Osteocyte (in vitro differentiated cells): ENCODE data around the gene CMIP. TPM values are rescaled to one million over a fixed set of nuclear protein-coding genes. Genes with fewer than 3 reads are reported as not detected.

ENCODE experiments used
- DNase-seq: peaks from one replicate; pipeline ENCODE4 v3.0.0; 2021; ENCODE audit warnings: mixed read lengths; ENCODE audit not compliant: unreplicated experiment; ENCODE audit errors: extremely low spot score
- H3K27ac Mint-ChIP-seq: one replicate; pipeline ENCODE4 v1.8.0; 2021; ENCODE audit warnings: mild to moderate bottlenecking, mixed read lengths; ENCODE audit not compliant: unreplicated experiment
- H3K27me3 Mint-ChIP-seq: one replicate; pipeline ENCODE4 v1.8.0; 2021; ENCODE audit warnings: mixed read lengths; ENCODE audit not compliant: unreplicated experiment
- H3K36me3 Mint-ChIP-seq: one replicate; pipeline ENCODE4 v1.8.0; 2021; ENCODE audit warnings: mixed read lengths; ENCODE audit not compliant: unreplicated experiment
- H3K4me1 Mint-ChIP-seq: one replicate; pipeline ENCODE4 v1.8.0; 2021; ENCODE audit warnings: mixed read lengths; ENCODE audit not compliant: unreplicated experiment
- H3K4me3 Mint-ChIP-seq: one replicate; pipeline ENCODE4 v1.8.0; 2021; ENCODE audit warnings: mild to moderate bottlenecking, moderate library complexity, mixed read lengths; ENCODE audit not compliant: unreplicated experiment
- H3K9me3 Mint-ChIP-seq: one replicate; pipeline ENCODE4 v1.8.0; 2021; ENCODE audit warnings: mixed read lengths; ENCODE audit not compliant: unreplicated experiment
- total RNA-seq: library from RNA; stranded (reverse); gene quantifications from 2 replicates; pipeline ENCODE4 v1.2.1, GENCODE V29; 2021
- TF ChIP-seq, protein P1 (sequence below): fragments of 200-600 bp; sonication (generic); IDR thresholded peaks from 2 replicates; pipeline ENCODE4 v1.5.0; 2021; ENCODE audit warnings: antibody characterized with exemption, mild to moderate bottlenecking, moderate library complexity

Gene CMIP
- total RNA-seq, 1 donor from 2014 or later, result 38.0 TPM

DNA sequence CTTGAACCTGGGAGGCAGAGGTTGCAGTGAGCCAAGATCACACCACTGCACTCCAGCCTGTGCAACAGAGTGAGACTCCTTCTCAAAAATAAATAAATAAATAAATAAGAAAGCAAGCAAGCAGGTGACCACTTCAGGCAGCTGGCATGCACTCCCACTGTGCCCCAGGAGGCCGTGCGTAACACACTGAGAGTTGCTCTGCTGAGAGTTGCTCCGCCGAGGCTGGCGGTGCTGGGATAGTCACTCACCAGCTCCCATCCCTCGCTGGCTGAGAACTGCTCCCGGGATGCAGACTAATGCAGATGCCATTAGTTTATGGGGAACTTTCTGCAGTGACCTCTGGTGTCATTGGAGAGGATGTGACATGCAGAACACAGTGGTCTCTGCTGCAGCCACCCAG lies 228.8 kb downstream of the CMIP start:
- Mint-ChIP-seq H3K27me3 (no peaks in the 10 kb centered on the region), H3K36me3 (peaks cover 24% of the 10 kb centered on the region), H3K4me3 (no peak overlapping the region), H3K4me1 (no peaks in the 10 kb centered on the region), H3K9me3 (no peaks in the 10 kb centered on the region), H3K27ac (no peak overlapping the region)
- TF ChIP-seq, protein P1, sequence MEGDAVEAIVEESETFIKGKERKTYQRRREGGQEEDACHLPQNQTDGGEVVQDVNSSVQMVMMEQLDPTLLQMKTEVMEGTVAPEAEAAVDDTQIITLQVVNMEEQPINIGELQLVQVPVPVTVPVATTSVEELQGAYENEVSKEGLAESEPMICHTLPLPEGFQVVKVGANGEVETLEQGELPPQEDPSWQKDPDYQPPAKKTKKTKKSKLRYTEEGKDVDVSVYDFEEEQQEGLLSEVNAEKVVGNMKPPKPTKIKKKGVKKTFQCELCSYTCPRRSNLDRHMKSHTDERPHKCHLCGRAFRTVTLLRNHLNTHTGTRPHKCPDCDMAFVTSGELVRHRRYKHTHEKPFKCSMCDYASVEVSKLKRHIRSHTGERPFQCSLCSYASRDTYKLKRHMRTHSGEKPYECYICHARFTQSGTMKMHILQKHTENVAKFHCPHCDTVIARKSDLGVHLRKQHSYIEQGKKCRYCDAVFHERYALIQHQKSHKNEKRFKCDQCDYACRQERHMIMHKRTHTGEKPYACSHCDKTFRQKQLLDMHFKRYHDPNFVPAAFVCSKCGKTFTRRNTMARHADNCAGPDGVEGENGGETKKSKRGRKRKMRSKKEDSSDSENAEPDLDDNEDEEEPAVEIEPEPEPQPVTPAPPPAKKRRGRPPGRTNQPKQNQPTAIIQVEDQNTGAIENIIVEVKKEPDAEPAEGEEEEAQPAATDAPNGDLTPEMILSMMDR, result no peak
- no peak for DNase-seq

DNA sequence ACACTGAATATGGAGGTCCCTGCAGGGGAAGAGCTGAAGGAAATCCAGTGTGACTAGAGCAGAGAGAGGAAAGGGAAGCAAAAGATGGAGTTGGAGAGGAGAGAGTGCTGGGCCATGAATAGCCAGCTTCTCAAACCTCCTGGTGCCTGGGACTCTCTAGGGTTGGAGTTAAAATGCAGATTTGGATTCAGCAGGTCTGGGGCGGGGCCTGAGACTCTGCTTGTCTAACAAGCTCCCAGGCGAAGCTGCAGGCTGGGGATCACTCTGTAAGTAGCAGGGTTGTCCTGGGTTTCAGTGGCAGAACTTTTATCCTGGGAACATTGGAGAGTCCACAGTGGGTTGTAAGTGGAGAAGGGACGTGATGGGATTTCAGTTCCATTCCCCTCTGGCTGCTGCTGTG lies 231.1 kb downstream of the CMIP start:
- no peak overlapping the region for H3K4me3 Mint-ChIP-seq
- H3K27me3 Mint-ChIP-seq, result no peaks in the 10 kb centered on the region
- no peaks in the 10 kb centered on the region for H3K9me3 Mint-ChIP-seq
- no peak for DNase-seq
- TF ChIP-seq, protein P1, result no peak
- H3K27ac Mint-ChIP-seq, result no peak overlapping the region
- H3K36me3 Mint-ChIP-seq, result peaks cover 19% of the 10 kb centered on the region
- no peaks in the 10 kb centered on the region for H3K4me1 Mint-ChIP-seq

DNA sequence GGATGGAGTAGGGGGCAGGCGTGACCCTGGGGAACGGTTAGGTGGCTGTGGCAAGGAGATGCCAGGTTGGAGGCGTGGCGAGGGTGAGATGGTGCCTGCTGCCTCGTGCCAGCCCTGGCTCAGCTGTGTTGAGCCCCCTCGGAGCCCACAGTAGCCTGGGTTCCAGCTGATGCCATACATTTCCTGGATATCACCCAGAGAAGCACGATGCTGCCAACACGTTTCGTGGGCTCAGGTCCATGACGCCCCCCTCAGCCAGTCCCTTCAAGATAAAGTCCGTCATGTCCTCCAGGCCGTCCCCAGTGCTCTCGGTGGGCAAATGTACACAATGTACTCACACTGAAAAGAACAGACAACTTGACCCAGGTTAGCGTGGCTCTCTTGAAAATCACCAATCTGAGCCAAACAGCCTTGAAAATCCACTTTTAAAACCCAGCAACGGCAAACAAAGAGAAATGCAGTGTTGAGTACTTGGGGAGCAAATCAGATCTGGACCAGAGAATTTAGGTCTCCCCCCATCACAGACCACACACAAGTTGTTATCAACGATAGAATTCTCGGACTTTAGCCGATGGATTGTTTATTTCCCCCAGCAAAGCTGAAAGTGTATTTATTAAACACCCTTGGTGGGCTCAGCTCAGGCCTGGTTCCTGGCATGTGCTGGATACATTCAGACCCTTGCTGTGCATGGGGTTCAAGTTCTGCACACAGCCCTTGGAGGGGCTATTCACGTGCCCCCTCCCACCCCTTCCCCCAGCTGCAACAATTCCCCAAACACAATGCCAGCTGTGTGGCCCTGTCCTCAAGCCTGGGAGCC lies 231.7 kb downstream of the CMIP start:
- H3K4me1 Mint-ChIP-seq, result no peaks in the 10 kb centered on the region
- no peak overlapping the region for H3K4me3 Mint-ChIP-seq
- no peaks in the 10 kb centered on the region for H3K27me3 Mint-ChIP-seq
- TF ChIP-seq, protein P1, result no peak
- no peak for DNase-seq
- H3K27ac Mint-ChIP-seq, result no peak overlapping the region
- no peaks in the 10 kb centered on the region for H3K9me3 Mint-ChIP-seq
- peaks cover 19% of the 10 kb centered on the region for H3K36me3 Mint-ChIP-seq

DNA sequence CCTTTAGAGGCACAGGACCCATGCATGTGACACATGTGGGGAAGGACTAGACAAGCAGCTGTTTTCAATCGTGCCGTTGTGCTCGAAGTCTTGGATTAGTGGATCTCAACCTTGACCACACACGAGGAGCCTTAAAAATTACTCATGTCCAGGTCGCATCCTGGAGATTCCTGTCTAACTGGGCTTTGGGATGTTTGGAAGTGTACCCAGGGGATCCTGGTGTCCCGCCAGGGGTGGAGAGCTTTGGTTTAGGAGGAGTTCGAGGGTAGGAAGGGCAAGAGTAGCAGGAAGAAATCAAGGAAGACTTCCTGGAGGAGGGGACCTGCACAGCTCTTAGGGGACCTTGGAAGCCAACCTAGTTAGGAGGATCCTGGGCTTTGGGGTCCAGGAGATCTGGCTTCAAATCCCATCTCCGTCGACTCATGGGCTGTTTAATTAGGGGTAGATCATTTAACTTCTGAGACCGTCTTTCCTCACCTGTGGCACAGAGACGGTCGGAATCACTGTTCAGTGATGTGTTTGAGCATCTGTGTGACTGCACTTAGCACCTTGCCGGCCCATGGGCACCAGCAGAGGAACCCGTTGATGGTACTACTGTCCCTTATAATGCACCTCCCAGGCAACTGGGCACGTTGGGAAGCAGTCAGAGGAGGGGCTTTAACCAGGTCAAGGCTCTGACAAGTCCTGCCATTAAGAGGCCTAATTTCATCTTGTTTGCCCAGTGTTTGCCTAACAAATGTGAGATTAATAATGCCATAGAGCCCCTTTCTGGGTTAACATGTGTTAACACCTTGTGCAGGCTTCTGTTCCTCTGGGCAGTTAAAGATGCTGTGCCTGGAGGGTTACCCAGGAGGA lies 232.5 kb downstream of the CMIP start:
- no peak overlapping the region for H3K27ac Mint-ChIP-seq
- no peaks in the 10 kb centered on the region for H3K27me3 Mint-ChIP-seq
- no peaks in the 10 kb centered on the region for H3K4me1 Mint-ChIP-seq
- H3K36me3 Mint-ChIP-seq, result peaks cover 18% of the 10 kb centered on the region
- no peaks in the 10 kb centered on the region for H3K9me3 Mint-ChIP-seq
- TF ChIP-seq, protein P1, result no peak
- no peak overlapping the region for H3K4me3 Mint-ChIP-seq
- no peak for DNase-seq
